Hematopoietic multipotent progenitor cell treated with erythropoietin and hydrocortisone succinate and interleukin-3 and kit ligand, for 4 days (in vitro differentiated cells): Measurements from ENCODE around the gene KATNIP.

ENCODE experiments used
- DNase-seq: peaks from one replicate; pipeline ENCODE4 v3.0.0-alpha.2; 2015

Gene KATNIP

GRCh38 chr16:27586711-27587110 is 36.8 kb downstream of the KATNIP start:
- no peak for DNase-seq

- DNase-seq, result no peak
These were observed 38.1 kb downstream of the KATNIP start for GRCh38 chr16:27588057-27588456.

- no peak for DNase-seq
These were observed 41.9 kb downstream of the KATNIP start for GRCh38 chr16:27591837-27592236.

- no peak for DNase-seq
These were observed 45.5 kb downstream of the KATNIP start for GRCh38 chr16:27595475-27595874.

GRCh38 chr16:27595993-27596392 is 46.0 kb downstream of the KATNIP start:
- no peak for DNase-seq

GRCh38 chr16:27596411-27596810 is 46.5 kb downstream of the KATNIP start:
- no peak for DNase-seq

GRCh38 chr16:27597361-27597760 is 47.4 kb downstream of the KATNIP start:
- DNase-seq, result no peak

- DNase-seq, result no peak
These were observed 48.3 kb downstream of the KATNIP start for GRCh38 chr16:27598220-27598619.

- DNase-seq, result no peak
These were observed 49.1 kb downstream of the KATNIP start for GRCh38 chr16:27598931-27599565.

GRCh38 chr16:27599606-27600005 is 49.7 kb downstream of the KATNIP start:
- DNase-seq, result no peak
